IgD-negative memory B cell (primary cell): ENCODE data around the gene LTA4H. TPM values are rescaled to one million over a fixed set of nuclear protein-coding genes. Genes with fewer than 3 reads are reported as not detected.

Experiments used
- H3K27ac Mint-ChIP-seq, 3 donors: one replicate each; pipeline ENCODE4 v1.8.0; 2020 to 2022; ENCODE audit warnings: mild to moderate bottlenecking in 3 of 3, mixed read lengths in 3 of 3, moderate library complexity in 1 of 3
- H3K27me3 Mint-ChIP-seq: one replicate; pipeline ENCODE4 v1.8.0; 2021; ENCODE audit warnings: mixed read lengths
- H3K36me3 Mint-ChIP-seq: one replicate; pipeline ENCODE4 v1.8.0; 2020; ENCODE audit warnings: mild to moderate bottlenecking, mixed read lengths
- H3K4me1 Mint-ChIP-seq, 3 donors: one replicate each; pipeline ENCODE4 v1.8.0; 2020 to 2022; ENCODE audit warnings: mixed read lengths in 3 of 3, mild to moderate bottlenecking in 1 of 3
- H3K4me3 Mint-ChIP-seq, 4 donors: one replicate each; pipeline ENCODE4 v1.8.0; 2020 to 2022; ENCODE audit warnings: mild to moderate bottlenecking in 4 of 4, mixed read lengths in 4 of 4, moderate library complexity in 3 of 4
- H3K9me3 Mint-ChIP-seq, 3 donors: one replicate each; pipeline ENCODE4 v1.8.0; 2020 to 2021; ENCODE audit warnings: mixed read lengths in 3 of 3, mild to moderate bottlenecking in 1 of 3
- polyA plus RNA-seq: library from polyadenylated mRNA; unstranded; fragments of 300-500 nt; fragmentation: Illumina TruSeq; gene quantifications from one replicate; pipeline ENCODE4 v1.2.3, GENCODE V29; 2021

The LTA4H gene
- polyA plus RNA-seq, 1 donor from 2014 or later = 122 TPM

- peak overlapping the region in 1 of 3 donors; percentile 39 for H3K27ac Mint-ChIP-seq
- H3K4me1 Mint-ChIP-seq = peaks cover 0 to 11% (median 0%) of the 10 kb centered on the region in 3 donors
- H3K9me3 Mint-ChIP-seq = no peaks in the 10 kb centered on the region
- peaks cover 5% of the 10 kb centered on the region for H3K36me3 Mint-ChIP-seq
- no peaks in the 10 kb centered on the region for H3K27me3 Mint-ChIP-seq
- peak overlapping the region in 1 of 4 donors; percentile 17 for H3K4me3 Mint-ChIP-seq
Observed at GRCh38 chr12:95995238-95996031, 40.0 kb downstream of the LTA4H start.

DNA sequence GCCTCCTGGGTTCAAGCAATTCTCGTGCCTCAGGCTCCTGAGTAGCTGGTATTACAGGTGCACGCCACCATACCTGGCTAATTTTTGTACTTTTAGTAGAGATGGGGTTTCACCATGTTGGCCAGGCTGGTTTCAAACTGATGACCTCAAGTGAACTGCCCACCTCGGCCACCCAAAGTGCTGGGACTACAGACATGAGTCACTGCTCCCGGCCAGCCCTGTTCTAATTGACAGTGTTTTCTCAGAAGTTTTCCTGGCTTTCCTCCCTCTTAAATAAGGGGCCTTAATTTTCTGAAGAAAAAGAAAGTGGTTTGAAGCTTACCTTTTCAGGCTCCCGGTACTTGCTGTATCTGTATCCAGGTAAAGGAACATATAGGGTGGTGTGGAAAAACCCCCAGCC is 40.9 kb downstream of the LTA4H start:
- no peak overlapping the region for H3K27ac Mint-ChIP-seq
- H3K4me1 Mint-ChIP-seq = peaks cover 0 to 11% (median 0%) of the 10 kb centered on the region in 3 donors
- no peak overlapping the region for H3K4me3 Mint-ChIP-seq
- no peaks in the 10 kb centered on the region for H3K9me3 Mint-ChIP-seq
- H3K27me3 Mint-ChIP-seq = no peaks in the 10 kb centered on the region
- peaks cover 5% of the 10 kb centered on the region for H3K36me3 Mint-ChIP-seq

DNA sequence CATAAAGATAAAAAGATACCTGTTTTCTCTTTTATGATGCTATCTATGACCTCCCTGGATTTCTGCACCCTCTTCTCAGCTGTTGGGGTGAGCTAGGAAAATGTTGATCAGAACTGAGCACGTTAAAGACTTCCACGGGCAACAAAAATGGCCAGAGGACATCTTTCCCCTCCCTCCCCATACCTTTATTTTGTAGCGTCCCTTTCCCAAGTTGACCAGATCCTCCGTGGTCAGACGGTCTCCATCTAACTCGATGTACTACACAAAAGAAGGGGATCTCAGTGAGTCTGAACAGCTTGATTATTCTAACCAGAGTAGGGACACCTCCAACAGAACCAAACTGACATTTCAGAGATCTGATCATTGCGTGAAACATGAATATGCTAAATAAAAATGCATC is 41.5 kb downstream of the LTA4H start:
- Mint-ChIP-seq H3K4me1 (peaks cover 0 to 10% (median 0%) of the 10 kb centered on the region in 3 donors), H3K9me3 (no peaks in the 10 kb centered on the region), H3K36me3 (peaks cover 6% of the 10 kb centered on the region), H3K4me3 (no peak overlapping the region), H3K27me3 (no peaks in the 10 kb centered on the region), H3K27ac (no peak overlapping the region)

DNA sequence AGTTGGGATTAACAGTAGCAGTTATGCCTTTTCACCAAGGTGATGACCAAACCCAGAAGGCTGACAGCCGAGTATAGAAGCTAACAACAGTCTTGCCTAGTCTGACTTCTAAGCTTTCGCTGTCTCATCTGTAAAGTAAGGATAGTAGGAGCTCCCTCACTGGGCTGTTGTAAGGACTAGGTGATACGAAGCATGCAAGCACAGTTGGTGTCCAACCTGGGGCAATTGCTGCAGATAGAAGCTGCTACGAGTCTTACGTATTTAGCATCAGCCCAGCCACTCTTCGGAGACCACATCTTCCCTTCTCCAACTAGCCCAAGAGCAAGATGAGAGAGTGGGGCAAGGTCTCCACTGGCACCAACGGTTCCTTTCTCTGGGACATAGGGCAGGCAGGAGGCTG is 45.3 kb downstream of the LTA4H start:
- no peak overlapping the region for H3K4me3 Mint-ChIP-seq
- no peaks in the 10 kb centered on the region for H3K27me3 Mint-ChIP-seq
- no peaks in the 10 kb centered on the region for H3K9me3 Mint-ChIP-seq
- H3K36me3 Mint-ChIP-seq = peaks cover 8% of the 10 kb centered on the region
- peaks cover 0 to 2% (median 0%) of the 10 kb centered on the region in 3 donors for H3K4me1 Mint-ChIP-seq
- peak overlapping the region in 1 of 3 donors; percentile 75 for H3K27ac Mint-ChIP-seq

DNA sequence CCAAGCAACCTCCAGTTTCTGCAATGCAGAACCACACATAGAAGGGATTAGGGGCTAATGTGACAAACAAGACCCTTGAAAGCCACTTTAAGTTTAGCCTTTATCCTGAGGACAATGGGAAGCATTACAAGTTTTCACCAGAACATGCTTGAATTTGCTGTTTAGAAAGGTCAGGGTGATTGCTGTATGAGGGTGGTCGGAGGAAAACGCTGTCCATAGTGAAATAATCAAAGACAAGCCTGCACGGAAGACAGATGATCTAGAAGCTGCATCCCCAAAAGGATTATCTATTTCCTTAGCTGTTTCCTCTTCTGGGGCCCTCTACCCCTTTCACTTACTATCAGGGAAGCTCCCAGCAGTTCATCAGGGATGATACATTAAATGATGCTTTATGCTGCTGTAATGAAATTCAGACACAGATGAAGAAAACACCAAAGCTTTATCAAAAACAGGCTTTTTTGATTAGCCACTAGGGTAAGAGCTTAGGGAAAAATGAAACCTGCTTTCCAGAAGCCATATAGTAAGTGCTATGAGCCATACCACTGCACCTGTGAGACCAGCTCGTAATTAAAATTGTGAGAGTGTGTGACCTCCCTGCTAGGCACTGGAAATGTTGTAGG is 45.8 kb downstream of the LTA4H start:
- Mint-ChIP-seq H3K4me1 (peaks cover 0 to 2% (median 0%) of the 10 kb centered on the region in 3 donors), H3K36me3 (peaks cover 8% of the 10 kb centered on the region), H3K4me3 (no peak overlapping the region), H3K27me3 (no peaks in the 10 kb centered on the region), H3K27ac (no peak overlapping the region), H3K9me3 (no peaks in the 10 kb centered on the region)

GRCh38 chr12:95988506-95989275 is 46.7 kb downstream of the LTA4H start:
- peaks cover 8% of the 10 kb centered on the region for H3K36me3 Mint-ChIP-seq
- no peak overlapping the region for H3K4me3 Mint-ChIP-seq
- no peaks in the 10 kb centered on the region for H3K27me3 Mint-ChIP-seq
- H3K27ac Mint-ChIP-seq = no peak overlapping the region
- H3K4me1 Mint-ChIP-seq = peaks cover 0 to 2% (median 0%) of the 10 kb centered on the region in 3 donors
- no peaks in the 10 kb centered on the region for H3K9me3 Mint-ChIP-seq

DNA sequence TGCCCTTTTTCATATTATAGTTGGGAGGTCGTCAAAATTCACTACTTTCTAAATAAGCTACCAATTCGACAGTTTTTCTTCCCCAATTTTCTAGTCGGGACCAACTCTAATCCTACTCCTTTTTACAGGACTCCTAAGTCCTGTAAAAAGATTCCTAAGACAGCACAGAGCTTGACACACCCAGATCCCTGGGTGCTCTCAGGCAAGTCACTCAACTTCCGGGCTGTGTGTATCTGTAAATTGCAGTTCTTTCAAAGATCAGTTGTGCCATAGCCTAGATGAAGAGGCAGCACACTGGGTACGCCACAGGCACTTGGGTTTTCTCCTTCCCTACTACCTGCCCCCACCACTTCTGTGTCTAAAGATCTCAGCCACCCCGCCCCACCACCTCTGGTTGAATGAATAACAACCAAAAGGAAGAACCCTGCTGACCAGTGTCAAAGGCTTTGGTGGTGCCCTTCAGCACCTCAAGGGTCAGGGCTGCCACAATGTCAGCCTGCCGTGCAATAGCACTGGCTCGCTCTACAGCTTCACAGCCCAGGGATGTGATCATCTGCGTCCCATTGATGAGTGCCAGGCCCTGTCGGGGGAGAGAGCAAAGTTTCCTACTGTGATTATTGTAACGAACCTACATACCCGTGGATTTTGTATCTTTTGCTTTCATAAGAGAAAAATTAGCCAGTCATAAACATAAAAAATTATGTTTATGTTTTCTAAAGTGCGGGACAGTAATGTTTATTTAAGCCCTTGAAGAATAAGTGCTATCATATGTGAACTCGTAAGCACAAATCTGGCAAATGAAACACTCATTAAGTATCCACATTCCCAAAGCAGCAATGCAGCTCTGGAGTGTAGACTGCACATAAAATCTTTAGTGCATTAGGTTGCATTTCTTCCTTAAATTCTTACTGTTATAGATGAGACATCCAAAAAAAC is 48.5 kb downstream of the LTA4H start:
- Mint-ChIP-seq H3K27me3 (no peaks in the 10 kb centered on the region), H3K27ac (peak overlapping the region in 1 of 3 donors; percentile 62), H3K4me3 (no peak overlapping the region), H3K4me1 (peaks cover 0 to 2% (median 0%) of the 10 kb centered on the region in 3 donors), H3K9me3 (no peaks in the 10 kb centered on the region), H3K36me3 (peaks cover 6% of the 10 kb centered on the region)

DNA sequence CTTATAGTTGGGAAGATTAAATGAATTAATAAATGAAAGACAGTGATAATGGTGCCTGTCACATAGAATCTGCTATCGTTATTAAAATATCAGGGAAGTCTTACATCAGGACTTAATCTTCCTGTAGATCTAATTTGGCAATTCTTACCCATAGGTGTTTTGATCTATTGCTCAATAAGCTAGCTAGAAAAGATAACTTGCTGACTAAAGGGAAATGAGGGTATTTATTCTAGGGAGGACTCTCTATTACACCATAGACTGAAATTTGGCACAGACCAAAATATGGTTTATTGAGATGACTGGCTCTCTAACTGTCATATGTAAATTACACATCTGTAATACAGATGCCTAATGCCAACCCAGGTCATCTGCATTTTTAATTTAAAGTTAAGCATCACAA is 50.7 kb downstream of the LTA4H start:
- Mint-ChIP-seq H3K36me3 (peaks cover 4% of the 10 kb centered on the region), H3K4me1 (peaks cover 0 to 2% (median 0%) of the 10 kb centered on the region in 3 donors), H3K27me3 (no peaks in the 10 kb centered on the region), H3K27ac (no peak overlapping the region), H3K4me3 (no peak overlapping the region), H3K9me3 (no peaks in the 10 kb centered on the region)

DNA sequence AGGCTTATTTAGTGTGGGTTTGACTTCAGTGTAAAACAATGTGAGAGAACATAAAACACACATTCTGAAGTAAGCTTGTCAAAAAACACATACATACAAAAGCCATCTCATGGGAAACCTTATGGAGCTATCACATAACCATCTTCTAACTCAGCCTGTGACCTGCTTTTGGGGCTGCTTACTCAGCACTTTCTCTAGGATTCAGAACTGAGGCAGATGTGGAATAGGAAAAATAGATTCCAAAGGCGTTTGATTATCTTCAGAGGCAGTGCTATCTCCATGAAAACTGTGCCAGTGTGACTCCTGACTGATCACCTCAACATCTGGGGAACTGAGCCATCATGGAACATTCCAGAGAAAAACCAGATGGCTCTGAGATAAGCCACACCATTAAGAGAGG is 52.8 kb downstream of the LTA4H start:
- no peak overlapping the region for H3K27ac Mint-ChIP-seq
- no peaks in the 10 kb centered on the region for H3K9me3 Mint-ChIP-seq

DNA sequence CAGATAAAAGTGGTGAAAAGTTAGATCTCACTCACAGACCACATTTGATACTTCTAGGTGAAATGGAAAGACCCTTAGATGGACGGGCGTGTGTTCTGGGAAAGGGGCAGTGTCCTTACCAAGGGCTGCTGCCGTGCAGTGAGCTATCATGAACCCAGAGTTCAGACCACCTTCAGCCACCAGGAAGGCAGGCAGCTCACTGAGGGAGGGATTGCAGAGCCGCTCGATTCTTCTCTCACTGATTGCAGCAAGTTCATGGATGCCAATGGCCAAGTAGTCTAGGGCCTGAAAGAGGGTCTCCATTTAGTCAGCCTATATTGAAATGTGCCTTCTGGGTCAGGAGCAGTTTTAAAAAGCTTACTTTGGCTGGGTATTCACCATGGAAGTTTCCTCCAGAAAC is 55.0 kb downstream of the LTA4H start:
- H3K4me1 Mint-ChIP-seq = no peaks in the 10 kb centered on the region
- H3K4me3 Mint-ChIP-seq = no peak overlapping the region
- H3K27ac Mint-ChIP-seq = no peak overlapping the region
- H3K27me3 Mint-ChIP-seq = no peaks in the 10 kb centered on the region
- H3K36me3 Mint-ChIP-seq = peaks cover 1% of the 10 kb centered on the region
- no peaks in the 10 kb centered on the region for H3K9me3 Mint-ChIP-seq

More for the DNA sequence above, 52.8 kb downstream of the LTA4H start:
- Mint-ChIP-seq H3K4me3 (no peak overlapping the region), H3K27me3 (no peaks in the 10 kb centered on the region), H3K4me1 (no peaks in the 10 kb centered on the region), H3K36me3 (peaks cover 1% of the 10 kb centered on the region)

GRCh38 chr12:95978774-95979173 is 56.6 kb downstream of the LTA4H start:
- no peaks in the 10 kb centered on the region for H3K4me1 Mint-ChIP-seq
- H3K9me3 Mint-ChIP-seq = no peaks in the 10 kb centered on the region
- H3K27ac Mint-ChIP-seq = no peak overlapping the region
- peaks cover 1% of the 10 kb centered on the region for H3K36me3 Mint-ChIP-seq
- H3K4me3 Mint-ChIP-seq = no peak overlapping the region
- no peaks in the 10 kb centered on the region for H3K27me3 Mint-ChIP-seq

GRCh38 chr12:95978351-95978750 is 57.0 kb downstream of the LTA4H start:
- Mint-ChIP-seq H3K27me3 (no peaks in the 10 kb centered on the region), H3K27ac (no peak overlapping the region), H3K4me3 (no peak overlapping the region), H3K9me3 (no peaks in the 10 kb centered on the region), H3K36me3 (peaks cover 1% of the 10 kb centered on the region), H3K4me1 (no peaks in the 10 kb centered on the region)

- Mint-ChIP-seq H3K4me1 (no peaks in the 10 kb centered on the region), H3K9me3 (no peaks in the 10 kb centered on the region), H3K27ac (no peak overlapping the region), H3K36me3 (peaks cover 1% of the 10 kb centered on the region), H3K4me3 (no peak overlapping the region), H3K27me3 (no peaks in the 10 kb centered on the region)
Observed at GRCh38 chr12:95977764-95978305, 57.6 kb downstream of the LTA4H start.

DNA sequence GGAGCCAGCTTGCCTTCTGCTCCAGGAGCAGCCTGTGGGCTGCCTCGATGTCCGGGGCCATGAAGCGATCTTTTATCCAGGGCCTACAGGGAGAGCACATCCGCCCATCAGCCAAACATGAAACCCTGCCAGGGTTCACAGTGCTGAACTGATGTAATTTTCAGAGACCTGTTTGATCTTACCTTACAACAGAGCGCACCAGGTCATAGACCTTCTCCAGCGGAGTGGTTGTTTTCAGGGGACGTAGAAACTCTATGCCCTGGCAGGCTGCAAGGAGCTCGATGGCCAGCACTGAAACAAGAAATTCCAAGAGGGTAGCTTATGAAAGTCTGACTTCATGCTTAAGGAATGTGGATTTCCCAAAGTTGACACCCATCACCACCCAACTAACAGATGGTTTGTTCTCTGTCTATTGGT is 59.0 kb downstream of the LTA4H start:
- Mint-ChIP-seq H3K36me3 (peaks cover 1% of the 10 kb centered on the region), H3K27me3 (no peaks in the 10 kb centered on the region), H3K4me3 (no peak overlapping the region), H3K27ac (peak overlapping the region in 1 of 3 donors; percentile 48), H3K9me3 (no peaks in the 10 kb centered on the region), H3K4me1 (no peaks in the 10 kb centered on the region)
